Measurements from ENCODE around the gene TUBGCP6.

- TF ChIP-seq CTCF (IDR thresholded peaks at IDR 0.05; ENCODE audit: borderline replicate concordance, extremely low read depth, low read length, poor library complexity, severe bottlenecking), result no peak
- TF ChIP-seq EZH2 (IDR thresholded peaks at IDR 0.05; ENCODE audit: borderline replicate concordance, low read depth, low read length, severe bottlenecking), result no peak
Observed at GRCh38 chr22:50171319-50171964, 73.4 kb downstream of the TUBGCP6 start.
